Liver (tissue), 9 donors: ENCODE measurements around the gene GRN. TPM values are rescaled to one million over a fixed set of nuclear protein-coding genes. Genes with fewer than 3 reads are reported as not detected.

Source experiments
- DNase-seq: peaks from one replicate; pipeline ENCODE4 v3.0.0-alpha.2; 2017; ENCODE audit warnings: low spot score
- H3K27ac ChIP-seq, 2 donors: one replicate each; pipeline ENCODE4 v1.7.0; 2013; ENCODE audit warnings: inconsistent platforms in 2 of 2, low read length in 2 of 2, control low read depth in 1 of 2, low read depth in 1 of 2, mild to moderate bottlenecking in 1 of 2
- H3K27me3 ChIP-seq, 4 donors: one replicate each; pipeline versions ENCODE4 v1.6.1 to v1.7.0; 2013; ENCODE audit warnings: low read length in 3 of 4, inconsistent platforms in 1 of 4, mild to moderate bottlenecking in 1 of 4, moderate library complexity in 1 of 4; ENCODE audit not compliant: control insufficient read depth in 4 of 4, insufficient read depth in 4 of 4
- H3K36me3 ChIP-seq, 4 donors: one replicate each; pipeline versions ENCODE4 v1.6.1 to v1.7.0; 2013; ENCODE audit warnings: low read length in 3 of 4, mild to moderate bottlenecking in 3 of 4, low read depth in 1 of 4, moderate library complexity in 1 of 4; ENCODE audit not compliant: control insufficient read depth in 4 of 4, insufficient read depth in 3 of 4
- H3K4me1 ChIP-seq, 4 donors: one replicate each; pipeline versions ENCODE4 v1.6.1 to v1.7.0; 2013; ENCODE audit warnings: low read length in 3 of 4, mild to moderate bottlenecking in 3 of 4, moderate library complexity in 1 of 4; ENCODE audit not compliant: control insufficient read depth in 4 of 4, insufficient read depth in 4 of 4
- H3K4me3 ChIP-seq, 3 donors: one replicate each; pipeline versions ENCODE4 v1.6.1 to v1.7.0; 2013; ENCODE audit warnings: low read length in 3 of 3, control low read depth in 1 of 3, low read depth in 1 of 3, mild to moderate bottlenecking in 1 of 3
- H3K9ac ChIP-seq, 2 donors: one replicate each; pipeline ENCODE4 v1.7.0; 2013; ENCODE audit warnings: low read length in 2 of 2, mild to moderate bottlenecking in 2 of 2, moderate library complexity in 2 of 2, control low read depth in 1 of 2, low read depth in 1 of 2
- H3K9me3 ChIP-seq, 4 donors: one replicate each; pipeline versions ENCODE4 v1.6.1 to v1.7.0; 2013; ENCODE audit warnings: low read length in 3 of 4; ENCODE audit not compliant: control insufficient read depth in 4 of 4
- CTCF ChIP-seq: fragments of 150-350 bp; IDR thresholded peaks from 2 replicates; pipeline ENCODE4 v1.5.1; 2017; ENCODE audit warnings: improper control_type of control experiment, low read depth, low read length; ENCODE audit not compliant: missing input control
- EGR1 ChIP-seq, 2 donors: IDR thresholded peaks; 2 replicates each; pipeline ENCODE4 v1.6.1; 2016 to 2018; ENCODE audit warnings: antibody characterized with exemption in 2 of 2, low read depth in 2 of 2
- FOXA1 ChIP-seq: IDR thresholded peaks from 2 replicates; pipeline ENCODE4 v1.6.1; 2016; ENCODE audit warnings: antibody characterized with exemption
- FOXA2 ChIP-seq: IDR thresholded peaks from 2 replicates; pipeline ENCODE4 v1.6.1; 2016; ENCODE audit warnings: antibody characterized with exemption
- GABPA ChIP-seq, 2 donors: IDR thresholded peaks in 1 of 2; conservative IDR thresholded peaks in 1 of 2; 2 replicates each; pipeline ENCODE4 v1.6.1; 2016; ENCODE audit warnings: antibody characterized with exemption in 2 of 2, mild to moderate bottlenecking in 1 of 2, moderate library complexity in 1 of 2
- HNF4A ChIP-seq, 2 donors: conservative IDR thresholded peaks; 2 replicates each; pipeline ENCODE4 v1.6.1; 2016; ENCODE audit warnings: antibody characterized with exemption in 2 of 2, mild to moderate bottlenecking in 2 of 2
- HNF4G ChIP-seq: IDR thresholded peaks from 2 replicates; pipeline ENCODE4 v1.6.1; 2016; ENCODE audit warnings: antibody characterized with exemption
- JUND ChIP-seq, 2 donors: IDR thresholded peaks; 2 replicates each; pipeline ENCODE4 v1.6.1; 2016; ENCODE audit warnings: antibody characterized with exemption in 2 of 2
- RAD21 ChIP-seq, 2 donors: IDR thresholded peaks; 2 replicates each; pipeline ENCODE4 v1.6.1; 2016; ENCODE audit warnings: antibody characterized with exemption in 2 of 2, mild to moderate bottlenecking in 2 of 2
- REST ChIP-seq: IDR thresholded peaks from 2 replicates; pipeline ENCODE4 v1.6.1; 2016; ENCODE audit warnings: antibody characterized with exemption, mild to moderate bottlenecking
- RXRA ChIP-seq, 2 donors: IDR thresholded peaks; 2 replicates each; pipeline ENCODE4 v1.6.1; 2017 to 2018; ENCODE audit warnings: antibody characterized with exemption in 2 of 2, mild to moderate bottlenecking in 1 of 2
- SP1 ChIP-seq: IDR thresholded peaks from 2 replicates; pipeline ENCODE4 v1.6.1; 2018; ENCODE audit warnings: antibody characterized with exemption, mild to moderate bottlenecking
- YY1 ChIP-seq: IDR thresholded peaks from 2 replicates; pipeline ENCODE4 v1.6.1; 2016; ENCODE audit warnings: antibody characterized with exemption, mild to moderate bottlenecking
- WGBS: extraction: QIAGEN DNeasy Blood & Tissue Kit; methylation state at CpG from one replicate; pipeline ENCODE4 v1.1.7; 2013; 5-methylcytosine and 5-hydroxymethylcytosine counted together
- polyA plus RNA-seq, 2 donors: library from polyadenylated mRNA; stranded (reverse) in 1 of 2; unstranded in 1 of 2; fragments of 200-250 nt in 1 of 2; fragments of >200 nt in 1 of 2; fragmentation: Nextera tagmentation in 1 of 2; extraction: Ambion mirVana in 1 of 2; gene quantifications; one replicate each; pipeline versions ENCODE4 v1.2.1 to v1.2.3, GENCODE V29; 2013 to 2015
- total RNA-seq, 2 donors: library from RNA; depleted of rRNA; stranded (reverse); fragments of >200 nt; gene quantifications; one replicate each; pipeline ENCODE4 v1.2.3, GENCODE V29; 2014
- TF ChIP-seq, protein P1 (sequence below): IDR thresholded peaks from 2 replicates; pipeline ENCODE4 v1.6.1; 2016; ENCODE audit warnings: antibody characterized with exemption
- donor health status: healthy.
- donor health status: healthy.
- donor health status: healthy.
- donor health status: healthy.
- donor health status: healthy.

Gene GRN
- total and polyA plus RNA-seq, 4 donors: 90.9 to 166 (median 133) TPM

DNA sequence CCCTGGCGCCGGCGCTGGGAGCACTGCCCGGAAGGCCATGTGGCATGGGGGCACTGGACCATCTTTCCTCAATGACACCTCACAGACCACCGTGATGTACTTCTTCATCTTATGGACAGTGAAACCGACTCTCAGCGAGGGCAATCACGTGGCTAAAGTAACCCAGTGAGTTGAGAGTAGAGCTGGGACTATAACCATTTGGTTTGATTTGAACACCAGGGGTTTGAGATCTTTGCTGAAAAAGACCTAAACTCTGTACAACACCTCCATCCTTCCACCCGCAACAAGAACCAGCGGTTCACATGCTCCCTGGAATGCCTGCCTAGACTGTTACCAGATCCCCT lies 41.1 kb downstream of the GRN start:
- Histone ChIP-seq H3K9me3 (no peaks in the 10 kb centered on the region), H3K27ac (no peak overlapping the region), H3K27me3 (no peaks in the 10 kb centered on the region), H3K4me1 (peaks cover 5 to 11% (median 7%) of the 10 kb centered on the region in 4 donors), H3K36me3 (no peaks in the 10 kb centered on the region), H3K4me3 (no peak overlapping the region), H3K9ac (no peak overlapping the region)
- DNase-seq: no peak
- TF ChIP-seq REST: no peak
- no peak for TF ChIP-seq JUND (IDR thresholded peaks at IDR 0.05)
- no peak for TF ChIP-seq YY1
- no peak for TF ChIP-seq GABPA (IDR thresholded peaks at IDR 0.05 in 1 of 2, conservative IDR thresholded peaks at IDR 0.05 in 1 of 2)
- no peak for TF ChIP-seq HNF4G
- WGBS: 40% methylated on average over 10 of the region's 10 CpGs

- Histone ChIP-seq H3K4me1 (peaks cover 5 to 11% (median 7%) of the 10 kb centered on the region in 4 donors), H3K9ac (no peak overlapping the region), H3K27me3 (no peaks in the 10 kb centered on the region), H3K9me3 (no peaks in the 10 kb centered on the region), H3K4me3 (no peak overlapping the region), H3K27ac (no peak overlapping the region), H3K36me3 (no peaks in the 10 kb centered on the region)
- no peak for DNase-seq
- no peak for TF ChIP-seq RXRA (IDR thresholded peaks at IDR 0.05)
- TF ChIP-seq, protein P1, sequence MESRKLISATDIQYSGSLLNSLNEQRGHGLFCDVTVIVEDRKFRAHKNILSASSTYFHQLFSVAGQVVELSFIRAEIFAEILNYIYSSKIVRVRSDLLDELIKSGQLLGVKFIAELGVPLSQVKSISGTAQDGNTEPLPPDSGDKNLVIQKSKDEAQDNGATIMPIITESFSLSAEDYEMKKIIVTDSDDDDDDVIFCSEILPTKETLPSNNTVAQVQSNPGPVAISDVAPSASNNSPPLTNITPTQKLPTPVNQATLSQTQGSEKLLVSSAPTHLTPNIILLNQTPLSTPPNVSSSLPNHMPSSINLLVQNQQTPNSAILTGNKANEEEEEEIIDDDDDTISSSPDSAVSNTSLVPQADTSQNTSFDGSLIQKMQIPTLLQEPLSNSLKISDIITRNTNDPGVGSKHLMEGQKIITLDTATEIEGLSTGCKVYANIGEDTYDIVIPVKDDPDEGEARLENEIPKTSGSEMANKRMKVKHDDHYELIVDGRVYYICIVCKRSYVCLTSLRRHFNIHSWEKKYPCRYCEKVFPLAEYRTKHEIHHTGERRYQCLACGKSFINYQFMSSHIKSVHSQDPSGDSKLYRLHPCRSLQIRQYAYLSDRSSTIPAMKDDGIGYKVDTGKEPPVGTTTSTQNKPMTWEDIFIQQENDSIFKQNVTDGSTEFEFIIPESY: no peak
- no peak for TF ChIP-seq JUND (IDR thresholded peaks at IDR 0.05)
- TF ChIP-seq YY1: no peak
- no peak for TF ChIP-seq HNF4A (conservative IDR thresholded peaks at IDR 0.05)
- no peak for TF ChIP-seq FOXA2
- no peak for TF ChIP-seq RAD21 (IDR thresholded peaks at IDR 0.05)
- TF ChIP-seq SP1: no peak
- TF ChIP-seq FOXA1: no peak
- no peak for TF ChIP-seq REST
- TF ChIP-seq HNF4G: no peak
- no peak for TF ChIP-seq CTCF
- no peak for TF ChIP-seq EGR1 (IDR thresholded peaks at IDR 0.05; ENCODE audit: low read depth in 2 of 2)
- WGBS: 87% methylated on average over 2 of the region's 2 CpGs
Measured at GRCh38 chr17:44387804-44388203, 42.7 kb downstream of the GRN start.
